HUES64 (cell line): Measurements from ENCODE around the gene SIGMAR1.
"Not testable (repeated sequence)": the region's sequence is repeated elsewhere in the genome, so short reads cannot be mapped to it uniquely, and the experiment has no call there.

Experiments
- H3K27ac ChIP-seq: 2 replicates; pipeline ENCODE4 v1.7.0; 2013; ENCODE audit warnings: low read depth, low read length, inconsistent platforms
- H3K27me3 ChIP-seq: 2 replicates; pipeline ENCODE4 v1.6.1; 2013; ENCODE audit warnings: mild to moderate bottlenecking, low read length; ENCODE audit not compliant: insufficient read depth
- H3K36me3 ChIP-seq: 2 replicates; pipeline ENCODE4 v1.6.1; 2013; ENCODE audit warnings: mild to moderate bottlenecking, low read length; ENCODE audit not compliant: insufficient read depth
- H3K4me1 ChIP-seq: 2 replicates; pipeline ENCODE4 v1.6.1; 2013; ENCODE audit warnings: mild to moderate bottlenecking, low read length, moderate library complexity; ENCODE audit not compliant: insufficient read depth
- H3K4me3 ChIP-seq: 2 replicates; pipeline ENCODE4 v1.5.1; 2013; ENCODE audit warnings: mild to moderate bottlenecking, low read length, moderate library complexity
- H3K9ac ChIP-seq: 2 replicates; pipeline ENCODE4 v1.6.1; 2013; ENCODE audit warnings: mild to moderate bottlenecking, low read depth, low read length
- H3K9me3 ChIP-seq: 2 replicates; pipeline ENCODE4 v1.6.1; 2013; ENCODE audit warnings: low read depth, low read length; ENCODE audit not compliant: insufficient read depth
- WGBS: fragments of 150-250, 120-280 bp; methylation state at CpG from one replicate; pipeline ENCODE4 v1.1.7; 2013; ENCODE audit warnings: missing lambda C conversion rate; 5-methylcytosine and 5-hydroxymethylcytosine counted together

SIGMAR1 gene

DNA sequence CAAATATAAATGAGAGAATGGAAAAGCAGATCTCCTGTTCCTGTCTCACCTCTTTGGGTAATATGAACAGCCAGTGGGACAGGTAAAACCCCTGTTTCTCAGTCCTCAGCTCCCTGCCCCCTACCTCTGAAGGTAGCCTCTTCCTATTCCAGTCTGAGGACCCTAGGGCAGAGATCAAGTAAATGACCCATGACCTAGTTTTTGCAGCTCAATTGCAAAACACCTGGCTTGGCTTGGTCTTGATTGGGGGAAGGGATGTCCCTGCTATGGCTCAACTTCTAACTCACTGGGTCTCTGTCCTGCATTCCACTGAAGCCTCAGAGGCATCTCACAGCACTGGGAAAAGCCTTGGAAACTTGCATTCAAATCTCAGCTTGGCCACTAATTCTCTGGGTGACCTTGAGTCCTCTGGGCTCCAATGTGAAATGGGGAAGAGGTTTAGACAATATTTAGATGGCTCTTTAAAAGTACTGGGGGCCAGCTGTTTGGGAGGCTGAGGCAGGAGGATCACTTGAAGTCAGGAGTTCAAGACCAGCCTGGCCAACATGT, 7.3 kb upstream of the SIGMAR1 start:
- peak overlapping the region; percentile 63; the same call in 1 of the 2 replicates for H3K27ac ChIP-seq

DNA sequence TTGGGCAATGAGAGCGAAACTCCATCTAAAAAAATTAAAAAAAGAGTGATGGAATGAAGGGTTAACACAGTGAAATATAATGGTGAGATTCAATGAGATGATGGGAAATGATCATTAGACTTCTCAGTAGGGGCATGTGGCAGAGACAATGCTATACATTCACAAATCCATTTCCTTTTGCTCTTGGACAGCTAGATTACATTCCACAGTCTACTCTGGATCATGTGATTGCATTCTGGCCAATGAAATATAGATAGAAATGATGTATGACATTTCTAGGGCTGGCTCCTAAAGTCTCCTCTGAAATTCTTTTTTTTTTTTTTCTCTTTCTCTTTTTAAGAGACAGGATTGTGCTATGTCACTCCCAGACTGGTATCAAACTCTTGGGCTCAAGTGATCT, 5.1 kb upstream of the SIGMAR1 start:
- Histone ChIP-seq H3K27ac (no peak overlapping the region), H3K4me3 (no peak overlapping the region), H3K9me3 (no peaks in the 10 kb centered on the region), H3K27me3 (peaks cover 2% of the 10 kb centered on the region; the same call in 1 of the 2 replicates), H3K36me3 (no peaks in the 10 kb centered on the region), H3K9ac (no peak overlapping the region), H3K4me1 (peaks cover 22% of the 10 kb centered on the region)
- 85% methylated on average over 1 of the region's 1 CpG for whole genome bisulfite sequencing

More for the DNA sequence above, 7.3 kb upstream of the SIGMAR1 start:
- no peak overlapping the region for H3K9ac ChIP-seq
- peaks cover 19% of the 10 kb centered on the region for H3K4me1 ChIP-seq
- no peaks in the 10 kb centered on the region for H3K9me3 ChIP-seq
- H3K4me3 ChIP-seq, result no peak overlapping the region
- H3K36me3 ChIP-seq, result peaks cover 17% of the 10 kb centered on the region
- H3K27me3 ChIP-seq, result no peaks in the 10 kb centered on the region

DNA sequence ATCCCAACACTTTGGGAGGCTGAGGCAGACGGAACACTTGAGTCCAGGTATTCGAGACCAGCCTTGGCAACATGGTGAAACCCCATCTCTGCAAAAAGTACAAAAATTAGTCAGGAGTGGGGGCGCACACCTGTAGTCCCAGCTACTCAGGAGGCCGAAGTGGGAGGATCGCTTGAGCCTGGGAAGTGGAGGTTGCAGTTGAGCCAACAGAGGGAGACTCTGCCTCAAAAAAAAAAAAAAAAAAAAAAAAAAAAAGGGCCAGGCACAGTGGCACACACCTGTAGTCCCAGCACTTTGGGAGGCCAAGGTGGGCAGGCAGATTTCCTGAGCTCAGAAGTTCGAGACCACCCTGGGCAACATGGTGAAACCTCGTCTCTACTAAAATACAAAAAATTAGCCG, 1.7 kb upstream of the SIGMAR1 start:
- H3K9me3 ChIP-seq, H3K27ac ChIP-seq, H3K27me3 ChIP-seq, H3K4me1 ChIP-seq, H3K4me3 ChIP-seq, H3K9ac ChIP-seq, H3K36me3 ChIP-seq: not testable (repeated sequence)
- 93% methylated on average over 8 of the region's 8 CpGs for WGBS

DNA sequence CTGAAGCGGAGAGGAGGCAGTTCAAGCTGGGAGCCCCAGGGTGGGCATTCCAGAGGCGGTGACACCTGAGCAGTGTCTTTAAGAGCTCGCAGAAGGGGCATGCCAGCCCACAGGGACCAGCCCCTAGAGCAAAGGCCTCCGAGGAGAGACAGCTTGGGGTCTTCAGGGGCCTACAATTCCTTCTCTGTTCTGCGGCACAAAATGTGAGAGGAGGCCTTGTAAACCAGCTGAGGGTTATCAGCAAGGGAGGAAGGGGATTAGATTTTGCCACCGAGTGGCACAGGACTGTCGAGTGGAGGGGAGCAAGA, 505 bp upstream of the SIGMAR1 start:
- no peaks in the 10 kb centered on the region for H3K9me3 ChIP-seq
- peaks cover 8% of the 10 kb centered on the region; the same call in 1 of the 2 replicates for H3K4me1 ChIP-seq
- peak overlapping the region; percentile 55; the same call in 1 of the 2 replicates for H3K27ac ChIP-seq
- peaks cover 8% of the 10 kb centered on the region for H3K36me3 ChIP-seq
- peaks cover 10% of the 10 kb centered on the region for H3K27me3 ChIP-seq
- WGBS, result 22% methylated on average over 7 of the region's 7 CpGs
- H3K4me3 ChIP-seq, result peak overlapping the region; percentile 74
- H3K9ac ChIP-seq, result no peak overlapping the region; the same call in 1 of the 2 replicates

DNA sequence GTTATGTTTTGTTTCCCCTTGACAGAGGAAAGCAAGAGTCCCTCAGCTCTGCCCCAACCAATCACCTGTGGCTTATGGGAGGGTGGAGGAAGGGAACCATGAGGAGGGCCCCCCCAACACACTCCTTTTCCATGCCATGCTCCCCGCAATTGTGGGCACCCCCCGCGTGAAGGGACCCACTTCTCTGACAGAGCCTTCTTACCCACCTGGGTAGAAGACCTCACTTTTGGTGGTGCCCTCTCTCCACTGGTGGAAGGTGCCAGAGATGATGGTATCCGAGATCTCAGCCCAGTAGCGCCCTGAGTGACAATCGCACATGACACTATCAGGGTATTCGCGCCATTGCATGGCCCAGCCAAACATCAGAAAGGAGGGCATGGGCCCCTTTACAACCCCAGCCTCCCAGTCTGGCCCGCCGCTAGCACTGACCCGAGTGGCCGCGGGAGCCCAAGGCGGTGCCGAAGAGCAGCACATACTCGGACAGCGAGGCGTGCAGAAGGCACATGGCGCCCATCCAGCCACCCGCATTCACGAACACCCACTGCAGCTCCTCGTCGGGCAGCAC, 714 bp downstream of the SIGMAR1 start:
- H3K27ac ChIP-seq, result no peak overlapping the region
- 19% methylated on average over 23 of the region's 23 CpGs for WGBS

DNA sequence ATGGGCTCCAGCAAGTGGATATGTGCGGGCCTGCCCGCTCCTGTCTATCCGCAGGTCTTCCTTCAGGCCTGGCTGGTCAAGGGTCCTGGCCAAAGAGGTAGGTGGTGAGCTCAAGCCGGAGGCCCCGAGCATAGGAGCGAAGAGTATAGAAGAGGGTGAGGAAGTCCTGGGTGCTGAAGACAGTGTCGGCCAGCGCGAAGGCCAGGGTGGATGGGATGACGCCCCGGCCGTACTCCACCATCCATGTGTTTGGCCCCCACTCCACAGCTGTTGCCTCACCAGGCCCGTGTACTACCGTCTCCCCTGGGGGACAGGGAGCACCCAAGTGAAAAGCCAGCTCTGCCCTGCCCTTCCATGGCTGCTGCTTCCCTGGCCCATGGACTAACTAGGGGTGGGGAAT, 2.0 kb downstream of the SIGMAR1 start:
- Histone ChIP-seq H3K36me3 (peaks cover 8% of the 10 kb centered on the region), H3K27me3 (peaks cover 32% of the 10 kb centered on the region), H3K4me1 (peaks cover 8% of the 10 kb centered on the region; the same call in 1 of the 2 replicates), H3K9me3 (no peaks in the 10 kb centered on the region), H3K27ac (no peak overlapping the region), H3K9ac (no peak overlapping the region), H3K4me3 (no peak overlapping the region)
- 94% methylated on average over 14 of the region's 14 CpGs for WGBS

More for the DNA sequence above, 714 bp downstream of the SIGMAR1 start:
- Histone ChIP-seq H3K36me3 (peaks cover 8% of the 10 kb centered on the region), H3K4me1 (peaks cover 8% of the 10 kb centered on the region; the same call in 1 of the 2 replicates), H3K27me3 (peaks cover 19% of the 10 kb centered on the region), H3K9ac (peak overlapping the region; percentile 74), H3K9me3 (no peaks in the 10 kb centered on the region), H3K4me3 (peak overlapping the region; percentile 74)

DNA sequence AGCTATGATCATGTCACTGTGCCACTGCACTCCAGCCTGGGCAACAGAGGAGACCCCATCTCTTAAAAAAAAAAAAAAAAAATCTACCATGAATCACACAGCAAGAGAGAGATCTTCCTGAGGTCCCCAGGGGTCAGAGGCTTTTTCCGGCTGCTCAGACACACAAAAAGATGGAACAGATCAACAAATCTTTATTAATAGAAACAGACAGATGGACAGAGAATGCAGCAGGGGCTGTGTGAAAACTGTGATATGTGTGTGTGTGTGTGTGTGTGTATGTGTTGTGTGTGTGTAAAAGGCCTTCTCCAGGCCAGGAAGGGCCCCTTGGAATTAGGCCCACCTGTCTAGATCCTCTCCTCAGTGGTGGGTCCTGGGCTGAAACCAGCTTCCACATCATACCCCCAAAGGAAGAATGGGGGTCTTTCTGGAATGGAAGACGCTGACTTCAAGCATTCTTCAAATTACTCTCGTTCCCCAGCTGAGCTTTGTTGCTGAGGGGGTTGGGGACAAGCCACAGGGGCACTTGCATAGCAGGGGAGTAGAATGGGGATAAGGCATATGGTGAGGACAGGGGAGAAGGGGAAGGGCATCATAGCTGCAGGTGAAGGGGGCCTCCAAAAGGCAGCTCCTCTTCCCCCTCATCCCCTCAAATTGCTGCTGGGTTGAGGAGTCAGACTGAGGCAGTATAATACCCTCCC, 2.9 kb downstream of the SIGMAR1 start:
- H3K4me1 ChIP-seq, result peaks cover 8% of the 10 kb centered on the region; the same call in 1 of the 2 replicates
- 90% methylated on average over 3 of the region's 3 CpGs for WGBS
- no peak overlapping the region for H3K9ac ChIP-seq

DNA sequence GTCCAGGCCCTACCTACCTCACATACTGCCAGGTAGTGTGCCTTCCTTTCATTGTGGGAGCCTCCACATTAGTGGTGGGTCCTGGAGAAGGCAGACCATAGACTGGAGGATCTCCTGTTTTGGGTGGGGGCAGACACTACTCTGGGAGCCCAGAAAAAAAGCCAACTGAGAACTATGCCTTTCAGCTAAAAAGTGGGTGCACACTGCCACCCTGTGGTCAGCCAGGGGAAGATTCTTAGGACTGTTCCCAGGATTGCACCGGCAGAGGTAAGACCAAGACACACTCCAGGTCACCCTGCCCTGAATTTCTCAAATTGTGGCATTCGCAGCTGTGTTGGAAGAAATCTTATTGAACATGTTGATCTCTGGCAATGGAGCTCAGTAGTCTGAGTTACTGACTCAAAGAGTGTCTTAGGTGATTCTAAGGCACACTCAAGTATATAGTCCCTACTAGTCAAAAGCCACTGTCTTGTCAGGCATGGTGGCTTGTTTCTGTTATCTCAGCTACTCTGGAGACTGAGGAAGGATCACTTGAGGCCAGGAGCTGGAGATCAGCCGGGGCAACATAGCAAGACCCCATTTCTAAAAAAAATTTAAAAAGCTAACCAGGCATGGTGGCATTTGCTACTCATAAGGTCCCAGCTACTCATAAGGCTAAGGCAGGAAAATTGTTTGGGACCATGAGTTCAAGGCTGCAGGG, 3.6 kb downstream of the SIGMAR1 start:
- H3K27me3 ChIP-seq, result peaks cover 46% of the 10 kb centered on the region
- no peak overlapping the region for H3K27ac ChIP-seq
- no peak overlapping the region for H3K9ac ChIP-seq
- 29% methylated on average over 3 of the region's 3 CpGs for WGBS
- H3K4me3 ChIP-seq, result no peak overlapping the region
- H3K9me3 ChIP-seq, result no peaks in the 10 kb centered on the region
- peaks cover 8% of the 10 kb centered on the region; the same call in 1 of the 2 replicates for H3K4me1 ChIP-seq
- H3K36me3 ChIP-seq, result peaks cover 8% of the 10 kb centered on the region

More for the DNA sequence above, 2.9 kb downstream of the SIGMAR1 start:
- Histone ChIP-seq H3K9me3 (no peaks in the 10 kb centered on the region), H3K4me3 (no peak overlapping the region), H3K36me3 (peaks cover 8% of the 10 kb centered on the region), H3K27me3 (peaks cover 41% of the 10 kb centered on the region), H3K27ac (no peak overlapping the region)

DNA sequence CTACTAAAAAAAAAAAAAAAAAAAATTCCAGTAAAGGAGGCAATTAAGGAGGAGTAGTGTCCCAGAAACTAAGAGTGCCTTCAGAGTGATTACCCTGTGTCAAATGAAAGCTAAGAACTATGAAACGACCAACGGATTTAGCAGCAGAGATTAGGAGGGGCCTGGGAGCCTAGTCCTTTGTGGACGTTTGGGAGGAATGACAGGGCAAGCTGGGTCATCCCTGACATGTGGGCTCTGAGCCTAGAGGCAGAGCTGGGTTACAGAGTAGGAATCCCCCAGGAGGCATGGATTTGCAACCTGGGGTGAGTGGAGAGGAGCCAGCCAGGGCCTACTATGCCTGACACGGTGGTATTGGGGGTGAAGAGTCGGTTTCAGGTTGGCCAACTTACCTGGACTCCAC, 4.4 kb downstream of the SIGMAR1 start:
- no peak overlapping the region for H3K4me3 ChIP-seq
- H3K9ac ChIP-seq, result no peak overlapping the region
- peaks cover 4% of the 10 kb centered on the region; the same call in 1 of the 2 replicates for H3K4me1 ChIP-seq
- peaks cover 8% of the 10 kb centered on the region for H3K36me3 ChIP-seq
- no peak overlapping the region for H3K27ac ChIP-seq
- H3K27me3 ChIP-seq, result peaks cover 54% of the 10 kb centered on the region
- 63% methylated on average over 5 of the region's 5 CpGs for WGBS
- no peaks in the 10 kb centered on the region for H3K9me3 ChIP-seq

DNA sequence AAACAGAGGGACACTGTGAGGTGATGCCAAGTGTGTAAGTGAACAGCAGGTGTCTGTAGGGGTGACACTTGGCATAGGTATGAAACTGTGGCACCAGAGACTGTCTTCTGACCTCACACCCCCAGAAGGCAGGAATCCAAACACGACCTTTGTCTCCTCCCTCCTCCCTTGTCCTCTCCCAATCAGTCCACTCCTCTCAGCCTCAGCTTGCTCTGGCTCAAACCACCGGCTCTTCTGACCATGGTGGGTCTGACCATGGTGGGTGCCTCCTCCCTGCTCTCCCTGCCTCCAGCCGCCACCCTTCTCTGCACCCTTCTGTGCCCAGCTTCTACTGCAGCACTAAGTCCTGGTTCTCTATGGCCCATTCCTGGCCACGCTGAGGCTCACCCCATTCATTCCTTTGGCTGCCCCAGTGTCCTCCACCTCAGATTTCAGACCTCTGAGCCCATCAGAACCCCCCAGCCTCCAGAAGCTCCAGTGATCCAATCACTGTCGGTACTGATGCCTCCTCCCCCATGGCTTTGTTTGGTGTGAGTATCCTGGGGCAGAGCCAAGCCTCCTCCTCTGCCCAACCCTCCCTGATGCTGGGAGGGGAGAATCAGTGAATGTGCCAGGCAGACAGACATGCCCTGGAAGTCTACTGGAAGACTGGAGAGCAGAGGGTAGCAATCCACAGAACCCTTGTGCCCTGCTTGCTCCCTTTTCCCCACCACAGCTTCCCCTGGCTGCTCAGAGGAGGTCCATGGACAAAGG, 7.0 kb downstream of the SIGMAR1 start:
- Histone ChIP-seq H3K9ac (no peak overlapping the region), H3K36me3 (peaks cover 7% of the 10 kb centered on the region), H3K27ac (no peak overlapping the region), H3K27me3 (peaks cover 72% of the 10 kb centered on the region), H3K9me3 (no peaks in the 10 kb centered on the region), H3K4me3 (no peak overlapping the region), H3K4me1 (peaks cover 3% of the 10 kb centered on the region; the same call in 1 of the 2 replicates)
- WGBS, result 46% methylated on average over 5 of the region's 5 CpGs
